H1 (cell line): ENCODE results near the gene CDKN2AIP. TPM values are rescaled to one million over a fixed set of nuclear protein-coding genes. Genes with fewer than 3 reads are reported as not detected.

Experiments
- CTCF ChIA-PET: fragments of 300-600 bp; sonication (Branson Sonifier 250); formaldehyde crosslinking; loops from one replicate; lab custom pipeline; 2021; ENCODE audit not compliant: partially characterized antibody; lab: Charles Lee
- POLR2A ChIA-PET: fragments of 300-600 bp; sonication (Branson Sonifier 250); formaldehyde crosslinking; loops from one replicate; lab custom pipeline; 2021; ENCODE audit warnings: inconsistent platforms; ENCODE audit not compliant: partially characterized antibody; lab: Charles Lee
- DNase-seq, 2 experiments: peaks; one replicate each; pipeline versions ENCODE4 v3.0.0 to v3.0.0-alpha.2; 2010 to 2022; ENCODE audit warnings: low spot score in 2 of 2, low read depth in 1 of 2, mixed read lengths in 1 of 2
- FAIRE-seq: peaks from 2 replicates; lab custom pipeline; 2011; peaks lifted over from hg19 to GRCh38; lab: Jason Lieb, UNC
- H2AFZ ChIP-seq: 2 replicates; pipeline ENCODE4 v1.8.1; 2012; ENCODE audit warnings: low read length, inconsistent platforms
- H2AK5ac ChIP-seq: 2 replicates; pipeline ENCODE4 v1.6.1; 2013; ENCODE audit warnings: low read depth, low read length
- H2BK120ac ChIP-seq: replicated peaks from 2 replicates; pipeline ENCODE3; 2013; ENCODE audit warnings: low read depth, low read length, inconsistent platforms
- H2BK12ac ChIP-seq: 2 replicates; pipeline ENCODE4 v1.6.1; 2013; ENCODE audit warnings: low read depth, low read length
- H2BK15ac ChIP-seq: 2 replicates; pipeline ENCODE4 v1.6.1; 2013; ENCODE audit warnings: low read length
- H2BK20ac ChIP-seq: 2 replicates; pipeline ENCODE4 v1.6.1; 2013; ENCODE audit warnings: low read length
- H2BK5ac ChIP-seq: 2 replicates; pipeline ENCODE4 v1.6.1; 2013; ENCODE audit warnings: low read depth, low read length
- H3K14ac ChIP-seq: 2 replicates; pipeline ENCODE4 v1.6.1; 2013; ENCODE audit warnings: inconsistent platforms; ENCODE audit not compliant: insufficient read length
- H3K18ac ChIP-seq: 2 replicates; pipeline ENCODE4 v1.6.1; 2013; ENCODE audit warnings: low read length; ENCODE audit errors: extremely low read depth
- H3K23ac ChIP-seq: 2 replicates; pipeline ENCODE4 v1.6.1; 2013; ENCODE audit warnings: inconsistent platforms; ENCODE audit not compliant: insufficient read length
- H3K23me2 ChIP-seq: 2 replicates; pipeline ENCODE4 v1.6.1; 2013; ENCODE audit warnings: low read depth, low read length
- H3K27ac ChIP-seq: 2 replicates; pipeline ENCODE4 v1.6.1; 2011; ENCODE audit warnings: low read depth, low read length, inconsistent platforms
- H3K27me3 ChIP-seq, 4 experiments: replicated peaks in 1 of 4; 1 replicate in 1 of 4; 2 replicates in 3 of 4; pipeline versions ENCODE4 v1.6.1 to v1.8.1; 2011 to 2013; ENCODE audit warnings: low read length in 3 of 4, mild to moderate bottlenecking in 3 of 4, inconsistent platforms in 2 of 4, mixed read lengths in 2 of 4, moderate library complexity in 1 of 4; ENCODE audit not compliant: control insufficient read depth in 3 of 4, insufficient read depth in 3 of 4; ENCODE audit errors: extremely low read depth in 1 of 4
- H3K36me3 ChIP-seq, 4 experiments: 2 replicates each; pipeline versions ENCODE4 v1.6.1 to v1.8.1; 2011 to 2013; ENCODE audit warnings: mild to moderate bottlenecking in 4 of 4, low read length in 3 of 4, moderate library complexity in 2 of 4, control low read depth in 1 of 4, inconsistent platforms in 1 of 4; ENCODE audit not compliant: insufficient read depth in 4 of 4, control insufficient read depth in 2 of 4
- H3K4ac ChIP-seq: replicated peaks from 2 replicates; pipeline ENCODE3; 2013; ENCODE audit warnings: low read length, low read depth, mixed read lengths, inconsistent platforms; ENCODE audit not compliant: insufficient read length
- H3K4me1 ChIP-seq, 4 experiments: replicated peaks in 1 of 4; 1 replicate in 1 of 4; 2 replicates in 3 of 4; pipeline versions ENCODE4 v1.6.1 to v1.8.1; 2011 to 2013; ENCODE audit warnings: low read length in 3 of 4, inconsistent platforms in 2 of 4, mixed read lengths in 1 of 4; ENCODE audit not compliant: insufficient read depth in 4 of 4, control insufficient read depth in 3 of 4
- H3K4me2 ChIP-seq, 2 experiments: 2 replicates each; pipeline versions ENCODE4 v1.6.1 to v1.8.1; 2011 to 2013; ENCODE audit warnings: low read depth in 2 of 2, low read length in 2 of 2, control low read depth in 1 of 2, inconsistent platforms in 1 of 2, mild to moderate bottlenecking in 1 of 2; ENCODE audit not compliant: insufficient read depth in 1 of 2
- H3K4me3 ChIP-seq, 4 experiments: fragments of 200-600, 300-600 bp in 1 of 4; sonication (generic), shearing (Covaris generic), sonication (Bioruptor Twin) in 1 of 4; 2 replicates each; pipeline versions ENCODE4 v1.5.1 to v1.8.1; 2011 to 2016; ENCODE audit warnings: low read length in 4 of 4, low read depth in 3 of 4, control low read depth in 2 of 4, inconsistent platforms in 2 of 4, mild to moderate bottlenecking in 2 of 4, mixed read lengths in 1 of 4, moderate library complexity in 1 of 4; ENCODE audit not compliant: insufficient read depth in 2 of 4; ENCODE audit errors: extremely low read depth in 1 of 4
- H3K56ac ChIP-seq: replicated peaks from 2 replicates; pipeline ENCODE3; 2013; ENCODE audit warnings: low read depth, mild to moderate bottlenecking, mixed read lengths, low read length, inconsistent platforms; ENCODE audit not compliant: insufficient read length
- H3K79me1 ChIP-seq: 2 replicates; pipeline ENCODE4 v1.6.1; 2013; ENCODE audit warnings: low read depth, low read length, control low read depth
- H3K79me2 ChIP-seq, 2 experiments: 2 replicates each; pipeline versions ENCODE4 v1.6.1 to v1.8.1; 2012 to 2013; ENCODE audit warnings: low read length in 2 of 2, mild to moderate bottlenecking in 2 of 2, inconsistent platforms in 1 of 2; ENCODE audit not compliant: insufficient read depth in 2 of 2, control insufficient read depth in 1 of 2
- H3K9ac ChIP-seq, 4 experiments: replicated peaks in 1 of 4; 1 replicate in 1 of 4; 2 replicates in 3 of 4; pipeline versions ENCODE4 v1.6.1 to v1.8.1; 2011 to 2013; ENCODE audit warnings: low read depth in 3 of 4, low read length in 3 of 4, control low read depth in 2 of 4, mild to moderate bottlenecking in 2 of 4, moderate library complexity in 2 of 4, inconsistent platforms in 1 of 4; ENCODE audit errors: extremely low read depth in 1 of 4
- H3K9me3 ChIP-seq, 2 experiments: 2 replicates each; pipeline versions ENCODE4 v1.6.1 to v1.8.1; 2012 to 2013; ENCODE audit warnings: mild to moderate bottlenecking in 2 of 2, moderate library complexity in 2 of 2, control low read depth in 1 of 2, inconsistent platforms in 1 of 2, low read depth in 1 of 2, low read length in 1 of 2, mixed read lengths in 1 of 2; ENCODE audit not compliant: insufficient read depth in 2 of 2
- H4K20me1 ChIP-seq, 2 experiments: replicated peaks in 1 of 2; 2 replicates each; pipeline versions ENCODE3 to v1.8.1; 2011 to 2013; ENCODE audit warnings: inconsistent platforms in 2 of 2, low read length in 2 of 2, mild to moderate bottlenecking in 1 of 2; ENCODE audit not compliant: insufficient read depth in 2 of 2, control insufficient read depth in 1 of 2
- H4K5ac ChIP-seq: 2 replicates; pipeline ENCODE4 v1.6.1; 2013; ENCODE audit warnings: low read length, low read depth, mixed read lengths, inconsistent platforms; ENCODE audit not compliant: insufficient read length
- H4K8ac ChIP-seq: 2 replicates; pipeline ENCODE4 v1.8.0; 2013; ENCODE audit warnings: mild to moderate bottlenecking, moderate library complexity, low read length, inconsistent platforms; ENCODE audit not compliant: insufficient read depth; ENCODE audit errors: extremely low read depth
- H4K91ac ChIP-seq: replicated peaks from 2 replicates; pipeline ENCODE3; 2013; ENCODE audit warnings: low read length, mixed read lengths, inconsistent platforms; ENCODE audit not compliant: insufficient read length
- ASH2L ChIP-seq: fragments of 200-600, 300-600 bp; sonication (generic); IDR thresholded peaks from one replicate; pipeline ENCODE4 v1.7.1; 2017; ENCODE audit warnings: low read length
- EP300 ChIP-seq, 2 experiments: IDR thresholded peaks; 1 replicate in 1 of 2; 2 replicates in 1 of 2; pipeline ENCODE4 v1.6.1; 2011 to 2012; ENCODE audit warnings: low read depth in 2 of 2, low read length in 2 of 2, mild to moderate bottlenecking in 2 of 2, borderline replicate concordance in 1 of 2, inconsistent platforms in 1 of 2, moderate library complexity in 1 of 2
- JUN ChIP-seq: IDR thresholded peaks from 2 replicates; pipeline ENCODE4 v1.6.1; 2011; ENCODE audit warnings: low read depth, mild to moderate bottlenecking, improper control_type of control experiment, low read length
- PHF8 ChIP-seq: fragments of 200-600 bp; sonication (generic); conservative IDR thresholded peaks from 2 replicates; pipeline ENCODE4 v1.7.1; 2012; ENCODE audit warnings: low read depth, mild to moderate bottlenecking, inconsistent platforms, low read length, moderate library complexity
- RAD21 ChIP-seq, 2 experiments: IDR thresholded peaks in 1 of 2; conservative IDR thresholded peaks in 1 of 2; 2 replicates each; pipeline ENCODE4 v1.6.1; 2011; ENCODE audit warnings: low read depth in 2 of 2, low read length in 2 of 2, improper control_type of control experiment in 1 of 2, inconsistent platforms in 1 of 2, mild to moderate bottlenecking in 1 of 2, moderate library complexity in 1 of 2
- TBP ChIP-seq: IDR thresholded peaks from 2 replicates; pipeline ENCODE4 v1.6.1; 2011; ENCODE audit warnings: low read depth, low read length, improper control_type of control experiment
- TCF12 ChIP-seq: IDR thresholded peaks from 2 replicates; pipeline ENCODE4 v1.6.1; 2011; ENCODE audit warnings: low read depth, mild to moderate bottlenecking, low read length
- WGBS, 2 experiments: shearing (Covaris generic) in 1 of 2; methylation state at CpG; one replicate each; pipeline versions ENCODE4 v1.1.6 to v1.1.7; 2013 to 2015; ENCODE audit warnings: low lambda C conversion rate in 2 of 2, mixed read lengths in 2 of 2, inconsistent platforms in 1 of 2, low coverage in 1 of 2, missing lambda C conversion rate in 1 of 2; ENCODE audit not compliant: insufficient replicate concordance in 2 of 2, insufficient coverage in 1 of 2, insufficient read length in 1 of 2; ENCODE audit errors: extremely low coverage in 1 of 2, missing lambda C conversion rate in 1 of 2; 5-methylcytosine and 5-hydroxymethylcytosine counted together
- polyA plus RNA-seq, 7 experiments: library from polyadenylated mRNA; depleted of rRNA in 3 of 7; stranded (reverse) in 5 of 7; unstranded in 2 of 7; fragments of >200 nt in 5 of 7; fragments of 200-250 nt in 2 of 7; gene quantifications; 1 replicate in 5 of 7; 2 replicates in 1 of 7; 4 replicates in 1 of 7; pipeline versions ENCODE4 v1.2.1 to v1.2.3, GENCODE V29; 2011 to 2013; ENCODE audit warnings: missing spikeins in 2 of 7, mixed read lengths in 2 of 7
- total RNA-seq: library from RNA; stranded (reverse); fragmentation: NEBNext Ultra II Directional; extraction: Animal tissue kit (Norgen Biotek cat#: 25700); gene quantifications from 2 replicates; pipeline ENCODE4 v1.2.1, GENCODE V29; 2021

CDKN2AIP gene
- total and polyA plus RNA-seq, 2 of the 8 experiments (the other 6 are each of a cell fraction or from before 2014, with no cell fraction given) = 6.0 to 14.0 TPM

DNA sequence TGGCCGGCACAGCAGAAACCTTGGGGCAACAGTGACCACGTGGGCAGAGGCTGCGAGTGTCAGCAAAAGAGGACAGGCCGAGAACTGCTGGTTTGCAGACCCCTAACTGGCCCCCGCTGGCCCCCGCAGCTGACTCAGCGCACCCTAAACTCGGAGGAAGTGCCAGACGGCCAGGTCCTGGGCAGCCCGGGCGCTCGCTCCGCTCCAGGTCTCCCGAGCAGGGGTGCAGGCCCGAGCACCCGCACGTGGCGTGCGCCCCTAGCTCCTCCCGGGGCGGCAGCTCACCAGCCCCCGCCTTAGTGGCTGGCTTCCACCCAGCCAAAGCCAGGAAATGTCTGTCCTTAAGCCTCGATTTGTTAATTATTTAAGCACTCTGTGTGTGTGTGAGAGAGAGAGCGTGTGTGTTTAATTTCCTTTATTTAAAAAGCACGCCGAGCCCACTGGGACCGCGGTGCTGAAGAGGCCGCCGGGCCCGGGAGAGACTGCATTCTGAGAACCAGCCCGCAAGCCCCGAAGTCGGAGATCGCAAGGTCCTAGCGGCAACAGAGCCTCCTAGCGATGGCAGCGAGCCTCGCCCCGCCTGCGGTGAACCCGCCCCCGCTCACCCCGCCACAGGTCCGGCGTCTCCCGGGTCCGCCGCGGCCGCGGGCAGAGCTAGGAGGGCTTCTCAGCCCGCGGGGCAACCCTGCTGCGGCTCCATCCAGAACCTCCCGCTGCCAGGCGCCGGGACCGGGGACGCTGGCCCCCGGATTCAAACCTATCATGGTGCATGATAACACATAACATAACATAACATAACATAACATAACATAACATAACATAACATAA, 45.9 kb upstream of the CDKN2AIP start:
- H3K79me1 ChIP-seq = no peaks in the 10 kb centered on the region
- no peaks in the 10 kb centered on the region for H4K20me1 ChIP-seq
- H3K23ac ChIP-seq = no peak overlapping the region
- peak; percentile 23 to 83 for DNase-seq
- peak overlapping the region; percentile 44 to 67 for H3K4me2 ChIP-seq
- peak overlapping the region; percentile 71 for H3K18ac ChIP-seq
- H2AFZ ChIP-seq = peak overlapping the region; percentile 86; the same call in 1 of the 2 replicates
- no peak overlapping the region for H3K27ac ChIP-seq
- H3K4me1 ChIP-seq = peaks cover 0 to 5% (median under 1%) of the 10 kb centered on the region in 4 experiments; a peak in 3 of 7 replicates
- no peaks in the 10 kb centered on the region for H3K36me3 ChIP-seq
- H3K9ac ChIP-seq = peak overlapping the region in 2 of 4 experiments; percentile 51 to 58; a peak in 4 of 7 replicates
- H3K4ac ChIP-seq = no peak overlapping the region
- H3K23me2 ChIP-seq = peaks cover 7% of the 10 kb centered on the region; the same call in 1 of the 2 replicates
- 0 out of 2 replicates have a peak overlapping the region, but pooled peaks have one; percentile 46 for H2AK5ac ChIP-seq
- no peaks in the 10 kb centered on the region for H3K9me3 ChIP-seq
- ChIA-PET CTCF (interaction anchor here (0.6 to 1.8 kb wide), 14 partner anchors 9 to 807 kb away, joined by 3 to 9 read pairs (median 4); no protein-coding TSS in a partner anchor), POLR2A (interaction anchor here (0.9 to 1.4 kb wide), 6 partner anchors 9 to 104 kb away, joined by 3 to 6 read pairs (median 3); partner anchors contain the start of gene CDKN2AIP)
- H3K79me2 ChIP-seq = no peaks in the 10 kb centered on the region
- WGBS, 2 experiments = 12% methylated on average over 61 of the region's 61 CpGs; no CpG with 5 or more reads in 1 of the 2 experiments
- H2BK5ac ChIP-seq = no peak overlapping the region
- H4K8ac ChIP-seq = peak overlapping the region; percentile 95; the same call in 1 of the 2 replicates
- H4K91ac ChIP-seq = peak overlapping the region; percentile 44
- no peak overlapping the region for H3K14ac ChIP-seq
- no peak for FAIRE-seq
- no peak overlapping the region for H2BK120ac ChIP-seq
- H2BK20ac ChIP-seq = no peak overlapping the region
- H3K56ac ChIP-seq = no peak overlapping the region
- H2BK15ac ChIP-seq = 0 out of 2 replicates have a peak overlapping the region, but pooled peaks have one; percentile 46
- peak overlapping the region; percentile 53 for H4K5ac ChIP-seq
- H3K27me3 ChIP-seq = peaks cover 0 to 9% (median 2%) of the 10 kb centered on the region in 4 experiments; a peak in 5 of 7 replicates
- H3K4me3 ChIP-seq = peak overlapping the region; percentile 29 to 58 (median 46); a peak in 7 of 8 replicates
- H2BK12ac ChIP-seq = no peak overlapping the region; the same call in 1 of the 2 replicates
- TF ChIP-seq EP300 (IDR thresholded peaks at IDR 0.05; ENCODE audit: borderline replicate concordance in 1 of 2, low read depth in 2 of 2, low read length in 2 of 2) (no peak), RAD21 (IDR thresholded peaks at IDR 0.05 in 1 of 2, conservative IDR thresholded peaks at IDR 0.05 in 1 of 2; ENCODE audit: low read depth in 2 of 2, low read length in 2 of 2) (peak; percentile 58 to 60), PHF8 (0 out of 2 replicates have a peak, but pooled peaks have one; percentile 38), TCF12 (no peak), TBP (peak; percentile 52), JUN (no peak), ASH2L (peak; percentile 89)
